ENCODE data around the gene PPP1R9B.

- TF ChIP-seq CTCF (IDR thresholded peaks at IDR 0.05; ENCODE audit: low read depth, low read length), result no peak
- no peak for TF ChIP-seq EZH2phosphoT487 (IDR thresholded peaks at IDR 0.05; ENCODE audit: low read depth)
Observed at GRCh38 chr17:50171371-50172071, 21.0 kb upstream of the PPP1R9B start.

All from OCI-LY3 (cell line).